ENCODE results near the gene PFN3. TPM values are rescaled to one million over a fixed set of nuclear protein-coding genes. Genes with fewer than 3 reads are reported as not detected.

The PFN3 gene
- total RNA-seq, 3 donors from 2014 or later (not counting 1 experiment from before 2014, with no cell fraction given) = not detected

DNA sequence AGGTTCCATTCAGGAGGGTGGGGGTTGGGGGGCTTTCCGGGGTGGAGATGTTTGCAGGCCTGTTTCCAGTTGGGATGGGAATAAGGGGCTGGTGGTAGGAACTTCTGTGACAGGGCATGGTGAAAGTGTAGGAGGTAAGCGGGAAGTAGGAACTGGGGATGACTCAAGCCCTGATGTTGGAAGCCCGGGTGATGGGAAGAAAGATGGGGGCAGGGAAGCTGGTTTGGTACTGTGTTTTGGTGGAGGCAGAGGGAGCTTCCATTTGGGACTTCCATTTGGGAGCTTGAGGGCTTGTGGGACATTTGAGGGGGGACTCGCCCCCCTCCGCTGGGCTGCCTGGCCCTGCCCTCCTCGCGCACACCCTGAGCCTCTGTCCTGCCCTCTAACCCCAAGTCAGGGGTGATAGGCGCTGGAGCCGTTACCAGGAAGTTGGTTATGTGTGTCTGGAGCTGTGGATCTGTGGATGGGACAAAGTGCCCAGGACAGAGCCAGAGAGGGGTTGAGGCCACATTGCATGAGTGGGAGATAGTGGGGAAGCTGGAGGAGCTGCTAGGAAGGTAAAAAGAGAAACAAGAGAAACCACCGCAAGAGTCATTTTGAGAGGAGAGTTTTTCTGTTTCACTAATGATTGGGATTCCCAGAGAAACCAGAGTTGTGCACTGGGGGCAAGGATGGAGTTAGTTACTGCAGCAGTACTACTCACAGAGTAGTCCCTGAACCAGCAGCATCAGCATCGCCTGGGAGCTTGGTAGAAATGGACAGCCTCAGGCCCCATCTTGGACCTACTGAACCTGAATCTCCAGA lies 36.1 kb downstream of the PFN3 start:
- no peak for ATAC-seq
- H3K36me3 Mint-ChIP-seq = no peaks in the 10 kb centered on the region
- WGBS (ENCODE audit: insufficient coverage) = 74% methylated on average over 11 of the region's 11 CpGs

DNA sequence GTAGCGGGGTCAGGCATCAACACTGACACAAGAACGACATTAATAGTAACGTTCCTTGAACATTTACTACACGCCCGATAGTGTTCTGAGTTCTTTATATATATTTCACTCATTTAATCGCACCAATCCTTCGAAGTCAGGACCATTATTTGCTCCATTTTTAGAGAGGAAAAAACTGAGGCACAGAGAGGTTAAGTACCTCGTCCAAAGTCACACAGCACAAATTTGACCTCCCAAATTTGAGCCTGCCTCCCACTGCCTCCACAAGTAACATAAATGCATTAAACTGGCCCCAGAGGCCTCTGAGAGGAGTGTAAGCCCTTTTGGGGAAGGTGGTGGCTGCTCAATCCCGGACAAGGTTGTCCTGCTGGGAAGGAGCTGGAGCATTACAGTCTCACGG lies 36.9 kb downstream of the PFN3 start:
- Mint-ChIP-seq H3K4me3 (peak overlapping the region; percentile 37), H3K27ac (no peak overlapping the region), H3K27me3 (ENCODE audit: low read depth in 2 of 2) (no peaks in the 10 kb centered on the region), H3K36me3 (no peaks in the 10 kb centered on the region), H3K9me3 (no peaks in the 10 kb centered on the region), H3K4me1 (peaks cover 31 to 57% of the 10 kb centered on the region in 2 donors)
- H3K9me3 ChIP-seq (ENCODE audit: control insufficient read depth, insufficient read depth, low read length) = no peaks in the 10 kb centered on the region
- 71% methylated on average over 9 of the region's 10 CpGs for WGBS (ENCODE audit: insufficient coverage)
- no peak overlapping the region for H3K27ac ChIP-seq (ENCODE audit: low read length)
- H3K4me3 ChIP-seq (ENCODE audit: low read length) = no peak overlapping the region
- no peak for ATAC-seq
- H3K4me1 ChIP-seq (ENCODE audit: control insufficient read depth, insufficient read depth, low read length) = peaks cover 58% of the 10 kb centered on the region
- DNase-seq = no peak
- no peaks in the 10 kb centered on the region for H3K27me3 ChIP-seq (ENCODE audit: control insufficient read depth, insufficient read depth, low read length)
- intact Hi-C loops (cut with micrococcal nuclease) = loop anchor here (5.0 kb wide), 1 partner anchor 36 kb away; no protein-coding TSS in a partner anchor
- peaks cover 40% of the 10 kb centered on the region for H3K36me3 ChIP-seq (ENCODE audit: control insufficient read depth, insufficient read depth, low read length)
- TF ChIP-seq, protein P1, sequence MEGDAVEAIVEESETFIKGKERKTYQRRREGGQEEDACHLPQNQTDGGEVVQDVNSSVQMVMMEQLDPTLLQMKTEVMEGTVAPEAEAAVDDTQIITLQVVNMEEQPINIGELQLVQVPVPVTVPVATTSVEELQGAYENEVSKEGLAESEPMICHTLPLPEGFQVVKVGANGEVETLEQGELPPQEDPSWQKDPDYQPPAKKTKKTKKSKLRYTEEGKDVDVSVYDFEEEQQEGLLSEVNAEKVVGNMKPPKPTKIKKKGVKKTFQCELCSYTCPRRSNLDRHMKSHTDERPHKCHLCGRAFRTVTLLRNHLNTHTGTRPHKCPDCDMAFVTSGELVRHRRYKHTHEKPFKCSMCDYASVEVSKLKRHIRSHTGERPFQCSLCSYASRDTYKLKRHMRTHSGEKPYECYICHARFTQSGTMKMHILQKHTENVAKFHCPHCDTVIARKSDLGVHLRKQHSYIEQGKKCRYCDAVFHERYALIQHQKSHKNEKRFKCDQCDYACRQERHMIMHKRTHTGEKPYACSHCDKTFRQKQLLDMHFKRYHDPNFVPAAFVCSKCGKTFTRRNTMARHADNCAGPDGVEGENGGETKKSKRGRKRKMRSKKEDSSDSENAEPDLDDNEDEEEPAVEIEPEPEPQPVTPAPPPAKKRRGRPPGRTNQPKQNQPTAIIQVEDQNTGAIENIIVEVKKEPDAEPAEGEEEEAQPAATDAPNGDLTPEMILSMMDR (IDR thresholded peaks at IDR 0.05) = no peak

More for the DNA sequence above, 36.1 kb downstream of the PFN3 start:
- Histone ChIP-seq H3K36me3 (ENCODE audit: control insufficient read depth, insufficient read depth, low read length) (peaks cover 46% of the 10 kb centered on the region), H3K27ac (ENCODE audit: low read length) (no peak overlapping the region), H3K4me1 (ENCODE audit: control insufficient read depth, insufficient read depth, low read length) (peaks cover 52% of the 10 kb centered on the region), H3K27me3 (ENCODE audit: control insufficient read depth, insufficient read depth, low read length) (no peaks in the 10 kb centered on the region), H3K9me3 (ENCODE audit: control insufficient read depth, insufficient read depth, low read length) (no peaks in the 10 kb centered on the region), H3K4me3 (ENCODE audit: low read length) (no peak overlapping the region)
- H3K4me3 Mint-ChIP-seq = no peak overlapping the region
- intact Hi-C loops (cut with micrococcal nuclease) = loop anchor here (5.0 kb wide), 1 partner anchor 37 kb away; no protein-coding TSS in a partner anchor
- no peak for DNase-seq
- peaks cover 32 to 57% of the 10 kb centered on the region in 2 donors for H3K4me1 Mint-ChIP-seq
- H3K27me3 Mint-ChIP-seq (ENCODE audit: low read depth in 2 of 2) = no peaks in the 10 kb centered on the region
- H3K9me3 Mint-ChIP-seq = no peaks in the 10 kb centered on the region
- TF ChIP-seq, protein P1 (IDR thresholded peaks at IDR 0.05) = no peak
- H3K27ac Mint-ChIP-seq = no peak overlapping the region

DNA sequence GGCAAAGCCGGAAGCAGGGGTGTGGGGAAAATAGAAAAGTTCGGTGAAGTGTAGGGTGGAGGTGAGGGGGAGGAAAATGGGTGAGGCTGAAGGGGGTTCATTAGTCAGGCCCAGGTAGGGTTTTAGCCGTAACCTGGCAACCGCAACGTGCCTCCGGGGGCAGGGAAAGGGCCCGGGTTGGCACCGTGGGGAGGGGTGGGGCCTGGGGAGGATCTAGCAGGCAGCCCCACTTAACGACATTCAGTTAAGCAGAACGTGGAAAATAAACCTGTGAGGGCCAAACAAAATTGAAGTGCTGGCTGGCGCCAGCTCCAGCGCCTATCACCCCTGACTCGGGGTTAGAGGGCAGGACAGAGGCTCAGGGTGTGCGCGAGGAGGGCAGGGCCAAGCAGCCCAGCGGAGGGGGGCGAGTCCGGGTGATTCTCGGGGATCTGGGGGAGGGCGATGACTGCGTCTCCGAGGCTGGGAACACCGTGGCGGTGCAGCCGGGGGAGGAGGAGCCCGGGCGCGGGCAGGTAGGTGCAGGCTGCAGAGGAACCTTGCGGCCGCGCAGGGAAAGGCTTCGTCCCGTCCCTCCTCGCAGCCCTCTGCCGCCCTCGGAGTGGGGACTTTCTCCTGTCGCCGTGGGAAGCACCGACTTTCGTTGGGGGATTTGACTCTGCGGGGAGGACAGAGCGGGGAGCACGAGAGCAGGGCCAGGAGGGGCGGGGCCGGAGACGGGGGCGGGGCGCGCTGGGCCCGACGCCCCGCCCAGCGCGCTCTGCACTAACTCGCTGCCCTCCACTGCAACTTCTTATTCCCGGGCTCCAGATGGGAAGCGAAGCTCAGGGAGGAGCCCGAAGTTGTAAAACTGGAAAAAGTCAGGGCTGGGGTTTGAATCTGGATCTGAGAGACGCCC lies 37.6 kb downstream of the PFN3 start:
- no peaks in the 10 kb centered on the region for H3K9me3 ChIP-seq (ENCODE audit: control insufficient read depth, insufficient read depth, low read length)
- Mint-ChIP-seq H3K4me3 (peak overlapping the region; percentile 78), H3K9me3 (no peaks in the 10 kb centered on the region), H3K27me3 (ENCODE audit: low read depth in 2 of 2) (no peaks in the 10 kb centered on the region), H3K36me3 (no peaks in the 10 kb centered on the region), H3K27ac (peak overlapping the region; percentile 29 to 85), H3K4me1 (peaks cover 28 to 60% of the 10 kb centered on the region in 2 donors)
- peak overlapping the region; percentile 29 for H3K4me3 ChIP-seq (ENCODE audit: low read length)
- WGBS (ENCODE audit: insufficient coverage) = 8% methylated on average over 59 of the region's 59 CpGs
- intact Hi-C loops (cut with micrococcal nuclease) = loop anchor here (5.0 kb wide), 1 partner anchor 36 kb away; no protein-coding TSS in a partner anchor
- TF ChIP-seq, protein P1 (IDR thresholded peaks at IDR 0.05) = no peak
- ATAC-seq = peak; percentile 77 to 89 (median 86)
- DNase-seq = peak; percentile 47 to 90
- H3K27me3 ChIP-seq (ENCODE audit: control insufficient read depth, insufficient read depth, low read length) = no peaks in the 10 kb centered on the region
- peaks cover 65% of the 10 kb centered on the region for H3K4me1 ChIP-seq (ENCODE audit: control insufficient read depth, insufficient read depth, low read length)
- H3K27ac ChIP-seq (ENCODE audit: low read length) = peak overlapping the region; percentile 40
- peaks cover 33% of the 10 kb centered on the region for H3K36me3 ChIP-seq (ENCODE audit: control insufficient read depth, insufficient read depth, low read length)
